ENCODE measurements around the gene STX7. TPM values are rescaled to one million over a fixed set of nuclear protein-coding genes. Genes with fewer than 3 reads are reported as not detected.

The STX7 gene
- total and polyA plus RNA-seq, 2 donors (not counting 3 experiments of a cell fraction or from before 2014, with no cell fraction given): 13.4 to 45.5 TPM

- Histone ChIP-seq H3K4me3 (replicated peaks in 1 of 3; ENCODE audit: insufficient read depth in 1 of 3, low read depth in 1 of 3, low read length in 3 of 3) (no peak overlapping the region), H3K27me3 (ENCODE audit: control insufficient read depth in 2 of 2, insufficient read depth in 2 of 2, low read length in 2 of 2) (no peaks in the 10 kb centered on the region), H3K4me2 (ENCODE audit: insufficient read depth, low read length) (no peak overlapping the region), H3K9ac (replicated peaks; ENCODE audit: extremely low read depth, insufficient read depth, low read length) (no peak overlapping the region), H2AFZ (ENCODE audit: low read depth, low read length) (no peak overlapping the region), H3K79me2 (ENCODE audit: control insufficient read depth, insufficient read depth, low read length) (peaks cover 79% of the 10 kb centered on the region), H3K9me3 (replicated peaks; ENCODE audit: control insufficient read depth, insufficient read depth, low read length) (no peaks in the 10 kb centered on the region), H3K4me1 (ENCODE audit: control insufficient read depth, extremely low read depth, insufficient read depth, low read length) (peaks cover 37% of the 10 kb centered on the region), H3K36me3 (ENCODE audit: control insufficient read depth in 2 of 2, extremely low read depth in 1 of 2, insufficient read depth in 2 of 2, low read length in 2 of 2) (peaks cover 5 to 7% of the 10 kb centered on the region in 2 experiments), H3K27ac (ENCODE audit: insufficient read depth, low read depth, low read length) (no peak overlapping the region), H3K9me1 (replicated peaks; ENCODE audit: control insufficient read depth, extremely low read depth, insufficient read depth, low read length) (no peaks in the 10 kb centered on the region), H4K20me1 (replicated peaks; ENCODE audit: control insufficient read depth, extremely low read depth, insufficient read depth, low read length) (no peaks in the 10 kb centered on the region)
- BruUV-seq (replicated peaks): no TSS peak
- no peak for TF ChIP-seq FOS (IDR thresholded peaks at IDR 0.05; ENCODE audit: borderline replicate concordance, insufficient read depth, low read length)
- no peak for TF ChIP-seq MAX (IDR thresholded peaks at IDR 0.05; ENCODE audit: insufficient read depth, insufficient read length)
- no peak for TF ChIP-seq POLR2A (IDR thresholded peaks at IDR 0.05; ENCODE audit: low read depth, low read length)
- TF ChIP-seq EZH2 (IDR thresholded peaks at IDR 0.05; ENCODE audit: borderline replicate concordance, low read depth, low read length, severe bottlenecking): no peak
- no peak for TF ChIP-seq POLR2AphosphoS5 (IDR thresholded peaks at IDR 0.05; ENCODE audit: insufficient read depth, low read depth, low read length)
- no peak for TF ChIP-seq JUN (IDR thresholded peaks at IDR 0.05; ENCODE audit: borderline replicate concordance, insufficient read depth, insufficient read length, low read depth)
- TF ChIP-seq CTCF (IDR thresholded peaks at IDR 0.05; ENCODE audit: extremely low read depth in 1 of 2, insufficient read depth in 1 of 2, low read depth in 1 of 2, low read length in 2 of 2): no peak
- TF ChIP-seq MYC (IDR thresholded peaks at IDR 0.05; ENCODE audit: low read depth, low read length): no peak
- no peak for TF ChIP-seq GATA2 (IDR thresholded peaks at IDR 0.05; ENCODE audit: insufficient read depth, insufficient read length, low read depth, low read length)
- ChIA-PET POLR2A (no interaction called here), CTCF (no interaction called here)
- intact Hi-C loops (cut with micrococcal nuclease) (no loop called here), dilution Hi-C loops (cut with MboI; ENCODE audit: extremely low pct_ligation_motif_present, low sequenced_read_pairs) (no loop called here)
- FAIRE-seq (no peak), DNase-seq (ENCODE audit: low read depth, low spot score) (no peak)
These were observed 6.5 kb downstream of the STX7 start for GRCh38 chr6:132506461-132506860.

Data from endothelial cell of umbilical vein (primary cell).